HG03571 (cell line): ENCODE results near the gene SGTA.
"Not testable (repeated sequence)": the region's sequence is repeated elsewhere in the genome, so short reads cannot be mapped to it uniquely, and the experiment has no call there.

ENCODE experiments used
- ATAC-seq: cut with Tn5 transposase; IDR thresholded peaks from one replicate; pipeline ENCODE4 v1.9.1; 2021; ENCODE audit not compliant: unreplicated experiment

The SGTA gene

GRCh38 chr19:2795827-2796658, 13.0 kb upstream of the SGTA start:
- no peak for ATAC-seq

DNA sequence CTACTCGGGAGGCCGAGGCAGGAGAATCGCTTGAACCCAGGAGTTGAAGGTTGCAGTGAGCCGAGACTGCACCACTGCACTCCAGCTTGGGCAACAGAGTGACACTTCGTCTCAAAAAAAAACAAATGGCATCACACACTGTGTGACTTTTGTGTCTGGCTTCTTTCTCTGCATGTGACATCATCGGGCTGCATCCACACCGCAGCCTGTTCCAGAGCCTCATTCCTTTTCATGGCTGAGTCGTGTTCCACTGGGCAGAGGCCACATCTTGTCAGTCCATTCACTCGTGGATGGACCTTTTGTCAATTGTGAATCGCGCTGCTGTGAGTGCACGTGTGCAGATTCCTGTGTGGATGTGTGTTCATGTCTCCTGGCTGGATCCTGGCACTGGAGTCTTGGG, 10.5 kb upstream of the SGTA start:
- no peak for ATAC-seq

DNA sequence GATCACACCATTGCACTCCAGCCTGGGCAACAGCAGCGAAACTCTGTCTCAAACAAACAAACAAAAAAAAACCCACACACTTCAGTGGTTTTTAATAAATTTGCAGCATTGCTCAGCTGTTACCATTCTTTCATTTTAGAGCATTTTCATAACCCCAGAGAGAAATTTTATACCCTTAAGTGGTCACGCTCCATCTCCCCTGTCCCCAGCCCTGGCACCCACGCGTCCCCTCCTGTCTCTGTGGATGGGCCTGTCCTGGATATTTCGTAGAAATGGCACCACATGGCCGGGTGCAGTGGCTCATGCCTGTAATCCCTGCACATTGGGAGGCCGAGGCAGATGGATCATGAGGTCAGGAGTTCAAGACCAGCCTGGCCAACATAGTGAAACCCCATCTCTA, 10.1 kb upstream of the SGTA start:
- ATAC-seq, result no peak

DNA sequence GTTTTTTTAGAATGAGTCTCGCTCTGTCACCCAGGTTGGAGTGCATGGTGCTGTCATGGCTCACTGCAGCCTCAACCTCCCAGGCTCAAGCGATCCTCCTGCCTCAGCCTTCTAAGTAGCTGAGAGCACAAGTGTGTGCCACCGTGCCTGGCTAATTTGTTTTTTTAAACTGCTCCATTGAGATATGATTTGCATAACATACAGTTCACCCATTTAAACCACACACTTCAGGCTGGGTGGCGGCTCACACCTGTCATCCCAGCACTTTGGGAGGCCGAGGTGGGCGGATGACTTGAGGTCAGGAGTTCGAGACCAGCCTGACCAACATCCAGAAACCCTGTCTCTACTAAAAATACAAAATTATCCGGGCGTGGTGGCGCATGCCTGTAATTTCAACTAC, 9.6 kb upstream of the SGTA start:
- ATAC-seq, result not testable (repeated sequence)

- ATAC-seq, result no peak
Measured at GRCh38 chr19:2791876-2792275, 8.8 kb upstream of the SGTA start.

- no peak for ATAC-seq
Measured at GRCh38 chr19:2791440-2791839, 8.4 kb upstream of the SGTA start.

DNA sequence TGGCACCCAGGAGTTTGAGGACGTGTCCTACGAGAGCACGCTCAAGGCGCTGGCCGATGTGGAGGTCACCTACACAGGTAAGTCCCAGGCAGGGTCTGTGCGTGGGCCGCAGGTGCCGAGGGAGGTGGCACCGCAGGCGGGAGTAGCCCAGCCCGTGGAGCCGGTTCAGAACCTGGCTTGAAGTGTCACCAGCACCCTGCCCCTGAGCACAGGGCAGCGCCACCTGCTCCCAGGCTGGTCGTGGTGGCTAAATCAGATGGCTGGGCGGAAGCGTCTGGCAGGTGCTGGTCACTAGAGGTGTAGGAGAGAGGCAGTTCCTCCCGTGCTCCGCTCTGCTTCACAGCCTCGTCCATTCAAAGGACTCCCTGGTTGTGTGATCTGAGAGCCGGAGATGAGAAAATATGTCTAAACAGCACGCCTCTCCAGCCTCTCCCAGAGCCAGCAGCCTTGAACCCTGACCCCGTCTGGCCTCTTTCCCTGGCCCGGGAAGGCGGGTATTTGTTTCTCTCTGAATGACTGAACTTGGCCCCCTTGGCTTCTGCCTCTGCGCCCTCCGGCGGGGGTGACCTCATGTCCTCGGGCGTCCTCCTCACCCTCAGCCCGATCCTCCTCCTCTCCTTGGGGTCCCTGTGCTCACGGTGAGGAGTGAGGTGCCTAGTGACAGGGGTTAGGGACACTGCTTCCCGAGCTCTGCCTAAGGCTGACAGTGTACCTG, 7.6 kb upstream of the SGTA start:
- ATAC-seq, result no peak

DNA sequence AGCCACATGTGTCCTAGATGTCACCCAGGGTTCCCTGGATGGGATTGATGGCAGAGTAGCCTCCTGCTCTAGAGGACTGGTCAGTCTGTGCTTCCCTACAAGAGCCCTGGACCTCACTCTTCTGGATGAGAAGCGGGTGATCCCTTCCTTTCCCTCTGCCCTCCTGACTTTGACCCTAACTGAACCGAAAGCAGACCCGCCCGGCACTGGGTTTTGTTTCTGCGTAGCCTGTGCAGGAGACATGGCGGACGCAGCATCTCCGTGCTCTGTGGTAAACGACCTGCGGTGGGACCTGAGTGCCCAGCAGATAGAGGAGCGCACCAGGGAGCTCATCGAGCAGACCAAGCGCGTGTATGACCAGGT, 7.1 kb upstream of the SGTA start:
- ATAC-seq, result no peak

GRCh38 chr19:2788237-2788636, 5.2 kb upstream of the SGTA start:
- no peak for ATAC-seq

DNA sequence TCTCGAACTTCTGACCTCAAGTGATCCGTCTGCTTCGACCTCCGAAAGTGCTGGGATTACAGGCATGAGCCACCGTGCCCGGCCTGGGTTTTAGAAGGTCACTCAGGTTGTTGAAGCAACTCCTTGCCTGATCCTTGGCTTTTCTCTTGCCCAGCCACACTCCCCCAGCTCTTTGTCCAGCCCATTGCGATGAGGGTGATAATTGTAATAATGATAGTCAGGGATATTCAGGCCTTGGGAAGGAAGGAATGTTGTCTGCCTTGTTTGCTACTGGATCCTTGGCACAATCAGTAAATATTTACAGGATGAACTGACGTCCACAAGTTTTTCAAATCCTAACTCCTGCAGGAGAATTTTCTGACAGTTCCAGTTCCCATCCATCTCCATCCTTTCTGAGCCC, 4.0 kb upstream of the SGTA start:
- no peak for ATAC-seq

DNA sequence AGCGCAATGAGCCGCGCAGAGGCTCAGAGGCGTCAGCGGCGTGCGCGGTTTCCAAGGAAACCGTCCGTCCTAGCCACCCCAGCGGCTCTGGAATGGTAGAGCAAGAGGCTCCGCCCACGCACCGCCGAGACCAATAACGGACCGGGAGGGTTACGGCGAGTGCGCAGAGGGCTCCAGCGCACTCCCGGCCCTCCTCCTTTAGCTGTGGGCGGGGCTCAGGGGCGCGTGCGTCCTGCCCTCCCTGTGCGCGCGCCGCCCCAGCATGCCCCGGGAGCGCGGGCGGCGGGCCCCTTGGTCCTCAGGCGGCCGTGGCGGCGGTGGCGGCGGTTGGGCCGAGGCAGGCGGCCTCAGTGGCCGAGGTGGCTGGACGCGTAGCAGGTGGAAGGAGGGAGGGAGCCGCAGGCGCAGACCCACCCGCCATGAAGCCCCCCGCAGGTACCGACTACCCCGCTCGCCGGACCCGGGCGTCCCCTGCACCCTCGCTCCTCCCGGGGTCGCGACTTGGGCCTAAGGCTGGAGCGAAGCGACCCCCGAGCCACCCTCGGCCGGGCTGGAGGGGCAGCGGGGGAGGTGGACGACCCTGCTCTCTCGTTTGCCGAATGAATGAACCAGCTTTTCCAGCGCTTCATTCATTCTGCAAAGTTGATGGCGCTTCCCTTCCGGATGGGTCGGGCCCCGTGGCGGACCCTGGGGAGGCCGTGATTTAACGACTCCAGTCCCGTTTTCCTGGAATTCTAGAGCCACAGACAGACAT, 2.3 kb upstream of the SGTA start, which contains the start of gene THOP1:
Gene THOP1 (plus strand): TSS at position 260 of the 754 bp plus-strand sequence. CDS start 160 bp downstream, at position 420.
- ATAC-seq, result peak; percentile 56

GRCh38 chr19:2783781-2784145, 690 bp upstream of the SGTA start:
- no peak for ATAC-seq

- no peak for ATAC-seq
Measured at GRCh38 chr19:2782329-2782935, 641 bp downstream of the SGTA start.

- no peak for ATAC-seq
Measured at GRCh38 chr19:2780284-2780683, 2.8 kb downstream of the SGTA start.

DNA sequence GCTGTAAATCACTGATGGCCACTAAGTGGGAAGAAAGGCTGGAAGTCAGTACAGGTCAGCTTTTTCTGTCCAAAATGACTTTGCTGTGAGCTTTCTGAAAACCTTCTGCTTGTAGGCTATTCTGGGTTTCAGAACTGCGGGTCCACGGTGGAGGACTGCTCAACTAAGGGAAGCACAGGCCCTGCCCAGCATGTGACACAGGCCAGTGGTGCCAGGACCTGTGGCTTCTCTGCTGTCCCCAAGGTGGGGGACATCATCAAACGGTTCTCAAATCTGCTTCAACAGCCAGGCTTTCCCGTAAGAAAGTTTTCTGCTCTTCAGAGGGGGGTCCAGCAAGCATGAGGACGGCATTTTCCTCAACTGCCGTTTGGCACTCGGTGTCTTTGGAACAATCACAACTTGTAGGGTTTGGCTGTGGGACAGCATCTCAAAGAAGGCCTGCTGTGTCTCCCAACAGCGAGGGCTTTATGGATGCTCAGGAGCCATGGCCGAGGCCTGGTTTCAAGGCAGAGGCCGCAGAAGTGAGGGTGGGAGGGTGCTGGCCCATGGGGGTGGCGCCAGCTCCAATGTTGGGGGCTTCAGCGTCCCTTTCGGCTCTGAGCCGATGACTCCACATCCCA, 3.8 kb downstream of the SGTA start:
- no peak for ATAC-seq

DNA sequence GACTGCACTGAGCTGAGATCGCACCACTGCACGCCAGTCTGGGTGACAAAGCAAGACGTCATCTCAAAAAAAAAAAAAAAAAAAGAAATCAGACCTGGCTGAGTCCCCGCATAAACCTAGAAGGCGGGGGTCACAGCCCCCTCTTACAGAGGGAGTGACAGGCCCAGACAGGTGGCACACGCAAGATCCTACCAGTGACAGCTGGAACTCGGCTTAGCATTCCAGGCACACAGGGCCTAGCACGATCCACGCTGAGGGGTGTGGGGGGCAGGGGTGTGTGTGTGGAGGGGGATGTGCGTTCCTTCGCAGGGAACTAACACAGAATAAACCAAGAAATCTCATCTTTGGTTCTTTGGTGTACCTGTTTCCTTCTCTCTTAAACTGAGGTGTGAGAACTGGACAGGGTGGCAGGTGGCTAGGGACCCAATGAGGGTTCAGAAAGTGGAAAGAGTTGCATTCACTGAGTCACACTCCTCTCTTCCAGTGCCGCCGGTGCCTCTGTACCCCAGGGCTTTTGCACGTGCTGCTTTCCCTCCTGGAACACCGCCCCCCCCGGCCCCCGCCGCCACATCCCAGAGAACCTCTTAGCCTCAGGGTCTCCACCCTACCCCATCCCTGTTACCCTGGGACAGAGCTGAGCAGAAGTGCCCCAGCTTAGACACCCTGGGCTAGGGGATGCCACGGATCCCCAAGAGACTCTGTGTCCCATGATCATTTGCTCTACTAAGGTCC, 5.0 kb downstream of the SGTA start:
- ATAC-seq, result no peak

GRCh38 chr19:2775556-2776430, 7.3 kb downstream of the SGTA start:
- no peak for ATAC-seq

- no peak for ATAC-seq
Measured at GRCh38 chr19:2774953-2775555, 8.0 kb downstream of the SGTA start.
